GM12892 (cell line): Measurements from ENCODE around the gene EIF3L.

Source experiments
- POLR2A ChIP-seq: IDR thresholded peaks from 2 replicates; pipeline ENCODE4 v1.6.1; 2011; ENCODE audit warnings: low read depth, low read length, control low read depth
- POLR2AphosphoS5 ChIP-seq: IDR thresholded peaks from 2 replicates; pipeline ENCODE4 v1.6.1; 2011; ENCODE audit warnings: low read depth, low read length, control low read depth
- TAF1 ChIP-seq: IDR thresholded peaks from 2 replicates; pipeline ENCODE4 v1.6.1; 2011; ENCODE audit warnings: low read depth, mild to moderate bottlenecking, control low read depth, low read length, borderline replicate concordance

DNA sequence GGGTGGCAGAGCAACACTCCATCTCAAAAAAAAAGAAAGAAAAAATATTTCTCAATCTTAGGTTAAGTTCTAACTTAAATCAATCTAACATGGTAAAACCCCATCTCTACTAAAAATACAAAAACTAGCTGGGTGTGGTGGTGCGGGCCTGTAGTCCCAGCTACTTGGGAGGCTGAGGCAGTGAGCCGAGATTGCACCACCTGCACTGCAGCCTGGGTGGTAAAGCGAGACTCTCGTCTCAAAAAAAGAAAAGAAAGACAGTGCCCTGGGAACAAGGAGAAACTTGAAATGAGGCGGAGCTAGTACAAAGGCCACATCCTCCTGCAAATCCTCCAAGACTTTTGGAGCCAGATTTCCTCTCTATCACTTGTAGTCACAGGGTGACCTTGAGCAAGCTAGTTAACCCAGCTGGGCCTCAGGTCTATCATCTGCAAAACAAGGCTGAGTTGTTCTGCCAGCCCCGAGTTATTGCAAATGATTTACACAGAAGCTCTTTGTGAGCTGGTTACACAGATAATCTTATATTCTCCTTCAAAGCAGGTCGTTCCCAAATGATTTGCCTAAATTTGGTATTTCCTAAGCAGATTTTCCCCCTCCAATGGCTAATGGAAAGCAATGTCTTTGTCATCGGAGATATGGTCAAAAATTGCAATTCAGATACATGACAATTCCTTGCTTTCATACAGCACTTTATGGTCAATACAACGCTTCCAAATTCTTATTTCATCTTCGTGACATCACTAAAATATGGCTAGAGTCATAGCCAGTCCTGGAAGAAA, 7.0 kb upstream of the EIF3L start:
- TF ChIP-seq POLR2A, result no peak
- no peak for TF ChIP-seq POLR2AphosphoS5
- no peak for TF ChIP-seq TAF1
